GM23338 (cell line): ENCODE data around the gene UQCC5.

ENCODE experiments used
- CREB1 ChIP-seq: fragments of 250-450 bp; sonication (Bioruptor Pico); IDR thresholded peaks from 2 replicates; pipeline ENCODE4 v1.5.0; 2020; ENCODE audit warnings: low read depth, mild to moderate bottlenecking, moderate library complexity
- CTCF ChIP-seq, 2 experiments: fragments of 200-600 bp in 1 of 2; sonication (generic) in 1 of 2; conservative IDR thresholded peaks; 2 replicates each; pipeline versions ENCODE4 v1.5.1 to v1.6.1; 2016 to 2017; ENCODE audit warnings: antibody characterized with exemption in 2 of 2, low read depth in 2 of 2, mild to moderate bottlenecking in 2 of 2, moderate library complexity in 1 of 2
- ETS1 ChIP-seq: IDR thresholded peaks from 2 replicates; pipeline ENCODE4 v1.6.1; 2016; ENCODE audit warnings: antibody characterized with exemption
- EZH2 ChIP-seq: fragments of 200-600 bp; sonication (generic); IDR thresholded peaks from one replicate; pipeline ENCODE4 v1.8.0; 2017; ENCODE audit warnings: antibody characterized with exemption, mild to moderate bottlenecking, low read depth; ENCODE audit not compliant: unreplicated experiment
- EZH2phosphoT487 ChIP-seq: fragments of 200-600 bp; sonication (generic); IDR thresholded peaks from one replicate; pipeline ENCODE4 v1.8.1; 2018; ENCODE audit warnings: antibody characterized with exemption; ENCODE audit not compliant: unreplicated experiment
- JUNB ChIP-seq: IDR thresholded peaks from one replicate; pipeline ENCODE4 v1.6.1; 2016; ENCODE audit warnings: antibody characterized with exemption; ENCODE audit not compliant: unreplicated experiment
- POLR2AphosphoS5 ChIP-seq: IDR thresholded peaks from 2 replicates; pipeline ENCODE4 v1.6.1; 2016; ENCODE audit warnings: antibody characterized with exemption, low read depth
- REST ChIP-seq: IDR thresholded peaks from one replicate; pipeline ENCODE4 v1.6.1; 2018; ENCODE audit warnings: antibody characterized with exemption; ENCODE audit not compliant: unreplicated experiment
- STAT1 ChIP-seq: IDR thresholded peaks from one replicate; pipeline ENCODE4 v1.6.1; 2016; ENCODE audit warnings: antibody characterized with exemption; ENCODE audit not compliant: unreplicated experiment
- ZNF114 ChIP-seq: fragments of 250-450 bp; sonication (Bioruptor Pico); IDR thresholded peaks from 2 replicates; pipeline ENCODE4 v1.5.0; 2020; ENCODE audit warnings: mild to moderate bottlenecking, moderate library complexity
- ZNF331 ChIP-seq: fragments of 250-450 bp; sonication (Bioruptor Pico); IDR thresholded peaks from 2 replicates; pipeline ENCODE4 v1.5.0; 2020; ENCODE audit warnings: low read depth, mild to moderate bottlenecking, moderate library complexity
- TF ChIP-seq, protein P1 (sequence below): fragments of 250-450 bp; sonication (Bioruptor Pico); IDR thresholded peaks from 2 replicates; pipeline ENCODE4 v1.5.0; 2020; ENCODE audit warnings: mild to moderate bottlenecking, moderate library complexity

DNA sequence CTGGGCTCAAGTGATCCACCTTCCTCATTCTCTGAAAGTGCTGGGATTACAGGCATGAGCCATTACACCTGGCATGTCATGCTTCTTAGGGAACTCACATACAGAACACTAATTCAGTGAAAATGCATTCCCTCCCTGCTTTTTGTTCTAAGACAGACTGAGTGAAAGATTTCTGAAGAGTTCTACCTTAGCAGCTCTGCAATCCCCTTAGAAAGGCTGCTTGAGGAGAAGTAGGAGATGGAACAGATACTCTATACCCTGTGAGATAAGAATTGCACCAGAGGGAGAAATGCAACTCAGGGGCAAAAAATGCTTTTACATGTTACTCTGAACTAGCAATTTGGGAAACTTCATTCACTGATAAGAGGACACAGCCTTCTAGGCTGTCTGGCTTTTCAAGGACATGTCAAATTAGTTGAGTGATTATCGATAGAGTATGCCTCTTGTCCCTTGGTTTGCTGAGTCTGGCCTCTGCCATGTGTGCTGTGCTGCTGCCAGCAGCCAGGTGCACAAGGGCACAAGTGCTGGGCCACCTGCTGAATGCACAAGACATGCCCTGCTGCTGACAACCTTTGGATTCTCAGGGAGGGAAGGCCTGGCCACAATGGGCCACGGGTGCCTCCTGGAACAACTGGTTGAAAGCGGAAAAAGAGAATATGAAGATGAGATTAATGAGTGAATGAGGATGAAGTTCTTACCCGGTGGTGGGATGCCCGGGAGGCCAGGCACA lies 17.8 kb downstream of the UQCC5 start:
- TF ChIP-seq CTCF (conservative IDR thresholded peaks at IDR 0.05; ENCODE audit: low read depth in 2 of 2) (no peak), EZH2phosphoT487 (no peak), EZH2 (no peak), REST (no peak), POLR2AphosphoS5 (no peak), JUNB (no peak), ZNF114 (CRISPR knock-in tag) (no peak), ETS1 (no peak), CREB1 (CRISPR knock-in tag) (no peak), STAT1 (no peak), ZNF331 (CRISPR knock-in tag) (no peak)
- TF ChIP-seq, protein P1, sequence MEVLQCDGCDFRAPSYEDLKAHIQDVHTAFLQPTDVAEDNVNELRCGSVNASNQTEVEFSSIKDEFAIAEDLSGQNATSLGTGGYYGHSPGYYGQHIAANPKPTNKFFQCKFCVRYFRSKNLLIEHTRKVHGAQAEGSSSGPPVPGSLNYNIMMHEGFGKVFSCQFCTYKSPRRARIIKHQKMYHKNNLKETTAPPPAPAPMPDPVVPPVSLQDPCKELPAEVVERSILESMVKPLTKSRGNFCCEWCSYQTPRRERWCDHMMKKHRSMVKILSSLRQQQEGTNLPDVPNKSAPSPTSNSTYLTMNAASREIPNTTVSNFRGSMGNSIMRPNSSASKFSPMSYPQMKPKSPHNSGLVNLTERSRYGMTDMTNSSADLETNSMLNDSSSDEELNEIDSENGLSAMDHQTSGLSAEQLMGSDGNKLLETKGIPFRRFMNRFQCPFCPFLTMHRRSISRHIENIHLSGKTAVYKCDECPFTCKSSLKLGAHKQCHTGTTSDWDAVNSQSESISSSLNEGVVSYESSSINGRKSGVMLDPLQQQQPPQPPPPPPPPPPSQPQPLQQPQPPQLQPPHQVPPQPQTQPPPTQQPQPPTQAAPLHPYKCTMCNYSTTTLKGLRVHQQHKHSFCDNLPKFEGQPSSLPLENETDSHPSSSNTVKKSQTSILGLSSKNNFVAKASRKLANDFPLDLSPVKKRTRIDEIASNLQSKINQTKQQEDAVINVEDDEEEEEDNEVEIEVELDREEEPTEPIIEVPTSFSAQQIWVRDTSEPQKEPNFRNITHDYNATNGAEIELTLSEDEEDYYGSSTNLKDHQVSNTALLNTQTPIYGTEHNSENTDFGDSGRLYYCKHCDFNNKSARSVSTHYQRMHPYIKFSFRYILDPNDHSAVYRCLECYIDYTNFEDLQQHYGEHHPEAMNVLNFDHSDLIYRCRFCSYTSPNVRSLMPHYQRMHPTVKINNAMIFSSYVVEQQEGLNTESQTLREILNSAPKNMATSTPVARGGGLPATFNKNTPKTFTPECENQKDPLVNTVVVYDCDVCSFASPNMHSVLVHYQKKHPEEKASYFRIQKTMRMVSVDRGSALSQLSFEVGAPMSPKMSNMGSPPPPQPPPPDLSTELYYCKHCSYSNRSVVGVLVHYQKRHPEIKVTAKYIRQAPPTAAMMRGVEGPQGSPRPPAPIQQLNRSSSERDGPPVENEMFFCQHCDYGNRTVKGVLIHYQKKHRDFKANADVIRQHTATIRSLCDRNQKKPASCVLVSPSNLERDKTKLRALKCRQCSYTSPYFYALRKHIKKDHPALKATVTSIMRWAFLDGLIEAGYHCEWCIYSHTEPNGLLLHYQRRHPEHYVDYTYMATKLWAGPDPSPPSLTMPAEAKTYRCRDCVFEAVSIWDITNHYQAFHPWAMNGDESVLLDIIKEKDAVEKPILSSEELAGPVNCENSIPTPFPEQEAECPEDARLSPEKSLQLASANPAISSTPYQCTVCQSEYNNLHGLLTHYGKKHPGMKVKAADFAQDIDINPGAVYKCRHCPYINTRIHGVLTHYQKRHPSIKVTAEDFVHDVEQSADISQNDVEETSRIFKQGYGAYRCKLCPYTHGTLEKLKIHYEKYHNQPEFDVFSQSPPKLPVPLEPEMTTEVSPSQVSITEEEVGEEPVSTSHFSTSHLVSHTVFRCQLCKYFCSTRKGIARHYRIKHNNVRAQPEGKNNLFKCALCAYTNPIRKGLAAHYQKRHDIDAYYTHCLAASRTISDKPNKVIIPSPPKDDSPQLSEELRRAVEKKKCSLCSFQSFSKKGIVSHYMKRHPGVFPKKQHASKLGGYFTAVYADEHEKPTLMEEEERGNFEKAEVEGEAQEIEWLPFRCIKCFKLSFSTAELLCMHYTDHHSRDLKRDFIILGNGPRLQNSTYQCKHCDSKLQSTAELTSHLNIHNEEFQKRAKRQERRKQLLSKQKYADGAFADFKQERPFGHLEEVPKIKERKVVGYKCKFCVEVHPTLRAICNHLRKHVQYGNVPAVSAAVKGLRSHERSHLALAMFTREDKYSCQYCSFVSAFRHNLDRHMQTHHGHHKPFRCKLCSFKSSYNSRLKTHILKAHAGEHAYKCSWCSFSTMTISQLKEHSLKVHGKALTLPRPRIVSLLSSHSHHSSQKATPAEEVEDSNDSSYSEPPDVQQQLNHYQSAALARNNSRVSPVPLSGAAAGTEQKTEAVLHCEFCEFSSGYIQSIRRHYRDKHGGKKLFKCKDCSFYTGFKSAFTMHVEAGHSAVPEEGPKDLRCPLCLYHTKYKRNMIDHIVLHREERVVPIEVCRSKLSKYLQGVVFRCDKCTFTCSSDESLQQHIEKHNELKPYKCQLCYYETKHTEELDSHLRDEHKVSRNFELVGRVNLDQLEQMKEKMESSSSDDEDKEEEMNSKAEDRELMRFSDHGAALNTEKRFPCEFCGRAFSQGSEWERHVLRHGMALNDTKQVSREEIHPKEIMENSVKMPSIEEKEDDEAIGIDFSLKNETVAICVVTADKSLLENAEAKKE (CRISPR knock-in tag), result no peak
